Endodermal cell (in vitro differentiated cells): ENCODE data around the gene GSE1. TPM values are rescaled to one million over a fixed set of nuclear protein-coding genes. Genes with fewer than 3 reads are reported as not detected.

Experiments used
- DNase-seq: peaks from one replicate; pipeline ENCODE4 v3.0.0-alpha.2; 2017
- H3K27ac ChIP-seq: 2 replicates; pipeline ENCODE4 v1.5.1; 2013; ENCODE audit warnings: mild to moderate bottlenecking, low read depth, low read length, moderate library complexity
- H3K27me3 ChIP-seq: 2 replicates; pipeline ENCODE4 v1.6.1; 2013; ENCODE audit warnings: mild to moderate bottlenecking, low read length, moderate library complexity; ENCODE audit not compliant: insufficient read depth, control insufficient read depth, poor library complexity, severe bottlenecking
- H3K36me3 ChIP-seq: 2 replicates; pipeline ENCODE4 v1.7.0; 2013; ENCODE audit warnings: mild to moderate bottlenecking, low read length, moderate library complexity; ENCODE audit not compliant: control insufficient read depth, insufficient read depth
- H3K4me1 ChIP-seq: one replicate; pipeline ENCODE4 v1.7.0; 2013; ENCODE audit warnings: low read length; ENCODE audit not compliant: control insufficient read depth, insufficient read depth
- H3K4me3 ChIP-seq: 2 replicates; pipeline ENCODE4 v1.5.1; 2013; ENCODE audit warnings: mild to moderate bottlenecking, low read length, moderate library complexity
- H3K9ac ChIP-seq: 2 replicates; pipeline ENCODE4 v1.6.1; 2013; ENCODE audit warnings: mild to moderate bottlenecking, low read length, moderate library complexity; ENCODE audit not compliant: poor library complexity, severe bottlenecking; ENCODE audit errors: extremely low read depth
- H3K9me3 ChIP-seq: 2 replicates; pipeline ENCODE4 v1.6.1; 2013; ENCODE audit warnings: mild to moderate bottlenecking, low read length, moderate library complexity; ENCODE audit not compliant: control insufficient read depth
- H3K27ac Mint-ChIP-seq: 2 replicates; pipeline ENCODE4 v1.8.0; 2020; ENCODE audit warnings: mixed read lengths
- H3K27me3 Mint-ChIP-seq: 2 replicates; pipeline ENCODE4 v1.8.0; 2021; ENCODE audit warnings: mild to moderate bottlenecking, mixed read lengths; ENCODE audit not compliant: insufficient read depth
- H3K36me3 Mint-ChIP-seq: 2 replicates; pipeline ENCODE4 v1.8.0; 2020; ENCODE audit warnings: low read depth, mixed read lengths
- H3K4me1 Mint-ChIP-seq: 2 replicates; pipeline ENCODE4 v1.8.0; 2020; ENCODE audit warnings: mixed read lengths
- H3K4me3 Mint-ChIP-seq: 2 replicates; pipeline ENCODE4 v1.8.0; 2020; ENCODE audit warnings: mild to moderate bottlenecking, moderate library complexity, mixed read lengths
- H3K9me3 Mint-ChIP-seq: 2 replicates; pipeline ENCODE4 v1.8.0; 2020; ENCODE audit warnings: mild to moderate bottlenecking, mixed read lengths
- WGBS, 2 experiments: methylation state at CpG; one replicate each; pipeline versions ENCODE4 v1.1.5 to v1.1.7; 2013; ENCODE audit warnings: missing lambda C conversion rate in 2 of 2, mixed read lengths in 1 of 2; ENCODE audit not compliant: insufficient coverage in 1 of 2, insufficient read length in 1 of 2; 5-methylcytosine and 5-hydroxymethylcytosine counted together
- total RNA-seq, 2 donors: library from RNA; stranded (reverse); fragmentation: NEBNext Ultra II Directional in 1 of 2; extraction: Animal tissue kit (Norgen Biotek cat#: 25700) in 1 of 2; gene quantifications; 2 replicates in 1 of 2; 3 replicates in 1 of 2; pipeline ENCODE4 v1.2.1, GENCODE V29; 2021
- TF ChIP-seq, protein P1 (sequence below): fragments of 200-600 bp; sonication (generic); conservative IDR thresholded peaks from 2 replicates; pipeline ENCODE4 v1.5.0; 2021; ENCODE audit warnings: antibody characterized with exemption, mild to moderate bottlenecking

GSE1 gene
- total RNA-seq, 2 donors from 2014 or later: 108 to 128 TPM

DNA sequence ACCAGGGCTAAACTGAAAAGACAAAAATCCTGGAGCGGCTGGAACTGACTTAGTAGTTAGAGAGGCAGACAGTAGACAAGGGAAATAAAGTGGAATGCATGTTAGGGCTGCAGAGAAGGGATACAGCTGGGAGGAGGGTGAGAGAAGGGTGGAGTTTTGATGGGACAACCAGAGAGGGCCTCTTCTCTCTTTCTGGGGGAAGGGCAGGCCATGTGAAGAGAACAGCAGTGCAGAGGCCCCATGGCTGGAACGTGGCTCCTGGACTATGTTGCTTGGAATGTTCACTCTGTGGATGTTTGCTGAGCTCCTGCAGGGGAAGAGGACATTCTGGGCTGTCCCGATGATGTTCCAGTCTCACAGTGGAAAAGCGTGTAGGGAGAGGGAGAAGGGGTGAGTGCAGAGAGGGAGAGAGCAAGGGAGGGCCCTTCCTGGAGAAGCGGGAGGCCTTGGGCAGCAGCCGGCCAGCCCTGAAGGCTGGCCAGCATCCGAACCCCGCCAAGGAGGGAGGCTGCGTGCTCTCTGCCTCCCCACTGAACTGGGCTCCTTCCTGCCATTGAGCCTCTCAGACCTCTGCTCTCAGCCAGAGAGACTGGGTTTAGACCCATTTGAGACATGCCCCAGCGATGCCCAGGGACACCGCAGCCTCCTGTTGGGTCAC, 33.1 kb upstream of the GSE1 start:
- no peaks in the 10 kb centered on the region for H3K9me3 Mint-ChIP-seq
- H3K36me3 ChIP-seq: no peaks in the 10 kb centered on the region
- TF ChIP-seq, protein P1, sequence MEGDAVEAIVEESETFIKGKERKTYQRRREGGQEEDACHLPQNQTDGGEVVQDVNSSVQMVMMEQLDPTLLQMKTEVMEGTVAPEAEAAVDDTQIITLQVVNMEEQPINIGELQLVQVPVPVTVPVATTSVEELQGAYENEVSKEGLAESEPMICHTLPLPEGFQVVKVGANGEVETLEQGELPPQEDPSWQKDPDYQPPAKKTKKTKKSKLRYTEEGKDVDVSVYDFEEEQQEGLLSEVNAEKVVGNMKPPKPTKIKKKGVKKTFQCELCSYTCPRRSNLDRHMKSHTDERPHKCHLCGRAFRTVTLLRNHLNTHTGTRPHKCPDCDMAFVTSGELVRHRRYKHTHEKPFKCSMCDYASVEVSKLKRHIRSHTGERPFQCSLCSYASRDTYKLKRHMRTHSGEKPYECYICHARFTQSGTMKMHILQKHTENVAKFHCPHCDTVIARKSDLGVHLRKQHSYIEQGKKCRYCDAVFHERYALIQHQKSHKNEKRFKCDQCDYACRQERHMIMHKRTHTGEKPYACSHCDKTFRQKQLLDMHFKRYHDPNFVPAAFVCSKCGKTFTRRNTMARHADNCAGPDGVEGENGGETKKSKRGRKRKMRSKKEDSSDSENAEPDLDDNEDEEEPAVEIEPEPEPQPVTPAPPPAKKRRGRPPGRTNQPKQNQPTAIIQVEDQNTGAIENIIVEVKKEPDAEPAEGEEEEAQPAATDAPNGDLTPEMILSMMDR: no peak
- H3K27me3 Mint-ChIP-seq: peaks cover 44% of the 10 kb centered on the region
- H3K9me3 ChIP-seq: no peaks in the 10 kb centered on the region
- H3K4me3 ChIP-seq: no peak overlapping the region
- H3K36me3 Mint-ChIP-seq: no peaks in the 10 kb centered on the region
- H3K27ac Mint-ChIP-seq: no peak overlapping the region
- no peak overlapping the region for H3K4me3 Mint-ChIP-seq
- peaks cover 10% of the 10 kb centered on the region for H3K27me3 ChIP-seq
- H3K27ac ChIP-seq: peak overlapping the region; percentile 88
- DNase-seq: no peak
- peaks cover 16% of the 10 kb centered on the region for H3K4me1 ChIP-seq
- peaks cover 68% of the 10 kb centered on the region for H3K4me1 Mint-ChIP-seq
- H3K9ac ChIP-seq: no peak overlapping the region
- 71 to 84% methylated on average over 9 to 11 of the region's 11 CpGs for WGBS, 2 experiments

DNA sequence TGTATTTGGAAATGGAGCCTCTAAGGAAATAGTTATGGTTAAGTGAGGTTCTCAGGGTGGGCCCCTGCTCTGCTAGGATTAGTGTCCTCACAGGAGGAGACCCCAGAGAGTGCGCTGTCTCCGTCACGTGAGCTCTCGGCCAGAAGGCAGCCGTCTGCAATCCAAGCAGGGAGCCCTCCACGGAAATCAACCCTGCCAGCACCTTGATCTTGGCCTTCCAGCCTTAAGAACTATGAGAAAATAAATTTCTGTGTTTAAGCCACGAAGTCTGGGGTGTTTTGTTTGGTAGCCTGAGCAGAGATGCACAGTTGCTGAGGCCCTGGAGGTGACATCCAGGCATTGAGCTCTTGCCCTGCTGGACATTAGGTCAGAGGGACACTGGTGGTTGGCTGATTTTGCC, 32.4 kb upstream of the GSE1 start:
- TF ChIP-seq, protein P1: no peak
- 91 to 93% methylated on average over 7 of the region's 7 CpGs for WGBS, 2 experiments
- H3K27me3 ChIP-seq: peaks cover 10% of the 10 kb centered on the region
- H3K9me3 ChIP-seq: no peaks in the 10 kb centered on the region
- no peak overlapping the region for H3K27ac Mint-ChIP-seq
- peaks cover 62% of the 10 kb centered on the region for H3K4me1 Mint-ChIP-seq
- H3K4me3 ChIP-seq: no peak overlapping the region
- no peak overlapping the region for H3K9ac ChIP-seq
- no peaks in the 10 kb centered on the region for H3K36me3 Mint-ChIP-seq
- H3K9me3 Mint-ChIP-seq: no peaks in the 10 kb centered on the region
- H3K4me1 ChIP-seq: peaks cover 12% of the 10 kb centered on the region
- DNase-seq: no peak
- no peak overlapping the region for H3K27ac ChIP-seq
- no peaks in the 10 kb centered on the region for H3K36me3 ChIP-seq
- H3K27me3 Mint-ChIP-seq: peaks cover 44% of the 10 kb centered on the region
- H3K4me3 Mint-ChIP-seq: no peak overlapping the region

DNA sequence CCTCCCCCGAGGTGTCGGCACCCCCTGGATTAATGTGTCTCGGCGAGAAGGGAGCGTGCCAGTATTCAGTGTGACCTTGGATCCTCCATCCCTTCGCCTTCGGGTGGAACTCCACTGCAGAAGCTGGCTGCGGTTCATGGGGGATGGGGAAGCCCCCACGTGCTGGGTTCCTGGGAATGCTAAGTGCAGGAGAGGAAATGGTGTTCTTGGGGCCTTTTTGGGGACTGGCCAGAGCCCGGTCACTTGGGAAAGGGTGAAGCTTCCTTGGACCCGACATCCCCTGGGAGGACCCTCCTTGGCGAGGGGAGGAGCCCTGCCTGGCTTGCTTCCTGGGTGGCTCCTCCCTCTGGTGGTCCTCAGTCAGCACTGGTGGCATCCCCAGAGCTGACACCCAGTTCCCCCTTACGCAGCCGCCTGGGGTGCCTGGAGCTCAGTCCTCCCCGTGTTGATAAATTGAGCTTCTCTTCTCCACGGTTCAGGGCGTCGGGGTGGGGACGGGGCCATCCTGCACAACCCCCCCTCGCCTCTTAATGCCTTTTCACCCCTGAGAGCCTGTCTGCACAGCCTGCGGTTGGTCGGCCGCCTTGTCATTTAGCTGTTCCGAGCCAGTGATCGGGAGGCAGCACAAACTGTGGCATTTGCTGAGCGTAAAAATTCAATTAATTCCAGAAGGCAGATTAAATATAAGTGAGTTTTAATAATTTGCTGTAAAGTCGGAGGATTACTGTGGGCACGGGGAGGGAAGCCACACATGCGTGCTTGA, 30.7 kb upstream of the GSE1 start:
- no peak overlapping the region for H3K9ac ChIP-seq
- no peaks in the 10 kb centered on the region for H3K36me3 ChIP-seq
- H3K9me3 Mint-ChIP-seq: no peaks in the 10 kb centered on the region
- 65 to 77% methylated on average over 17 to 29 of the region's 29 CpGs for WGBS, 2 experiments
- peaks cover 44% of the 10 kb centered on the region for H3K27me3 Mint-ChIP-seq
- no peak for DNase-seq
- H3K4me3 ChIP-seq: no peak overlapping the region
- H3K27me3 ChIP-seq: peaks cover 10% of the 10 kb centered on the region
- no peak overlapping the region for H3K27ac Mint-ChIP-seq
- TF ChIP-seq, protein P1: no peak
- H3K9me3 ChIP-seq: no peaks in the 10 kb centered on the region
- H3K4me1 ChIP-seq: peaks cover 11% of the 10 kb centered on the region
- H3K36me3 Mint-ChIP-seq: no peaks in the 10 kb centered on the region
- peak overlapping the region; percentile 92 for H3K27ac ChIP-seq
- no peak overlapping the region for H3K4me3 Mint-ChIP-seq
- H3K4me1 Mint-ChIP-seq: peaks cover 57% of the 10 kb centered on the region
